H9 (cell line): Measurements from ENCODE around the gene CSHL1. TPM values are rescaled to one million over a fixed set of nuclear protein-coding genes. Genes with fewer than 3 reads are reported as not detected.

Source experiments
- DNase-seq: peaks from one replicate; pipeline ENCODE4 v3.0.0-alpha.2; 2017
- H2AFZ ChIP-seq: one replicate; pipeline ENCODE4 v1.6.1; 2013; ENCODE audit warnings: mild to moderate bottlenecking, low read length, control low read depth, moderate library complexity
- H2AK5ac ChIP-seq: 2 replicates; pipeline ENCODE4 v1.6.1; 2013; ENCODE audit warnings: low read length, control low read depth, mixed read lengths; ENCODE audit not compliant: insufficient read length
- H2BK120ac ChIP-seq: one replicate; pipeline ENCODE4 v1.6.1; 2013; ENCODE audit warnings: low read depth, mild to moderate bottlenecking, low read length, control low read depth, inconsistent platforms; ENCODE audit not compliant: poor library complexity, severe bottlenecking
- H2BK12ac ChIP-seq: 2 replicates; pipeline ENCODE4 v1.6.1; 2013; ENCODE audit warnings: low read length, control low read depth, mixed read lengths, low read depth; ENCODE audit not compliant: insufficient read length
- H2BK15ac ChIP-seq: 2 replicates; pipeline ENCODE4 v1.6.1; 2013; ENCODE audit warnings: low read depth, low read length, control low read depth
- H2BK20ac ChIP-seq: one replicate; pipeline ENCODE4 v1.6.1; 2013; ENCODE audit warnings: low read depth, mild to moderate bottlenecking, low read length, control low read depth, inconsistent platforms; ENCODE audit not compliant: poor library complexity, severe bottlenecking
- H2BK5ac ChIP-seq: 2 replicates; pipeline ENCODE4 v1.6.1; 2013; ENCODE audit warnings: low read length, control low read depth, mixed read lengths; ENCODE audit not compliant: insufficient read length
- H3K14ac ChIP-seq: 2 replicates; pipeline ENCODE4 v1.6.1; 2013; ENCODE audit warnings: low read length, control low read depth; ENCODE audit not compliant: insufficient read depth
- H3K18ac ChIP-seq: 2 replicates; pipeline ENCODE4 v1.6.1; 2013; ENCODE audit warnings: low read depth, mild to moderate bottlenecking, mixed read lengths, low read length, control low read depth; ENCODE audit not compliant: insufficient read length
- H3K23ac ChIP-seq: 2 replicates; pipeline ENCODE4 v1.6.1; 2013; ENCODE audit warnings: low read length, control low read depth, mixed read lengths, low read depth; ENCODE audit not compliant: insufficient read length
- H3K23me2 ChIP-seq: 2 replicates; pipeline ENCODE4 v1.6.1; 2013; ENCODE audit warnings: low read depth, mild to moderate bottlenecking, mixed read lengths, low read length, control low read depth; ENCODE audit not compliant: insufficient read length, poor library complexity, severe bottlenecking
- H3K27ac ChIP-seq: 2 replicates; pipeline ENCODE4 v1.5.1; 2013; ENCODE audit warnings: low read length, control low read depth, mixed read lengths, low read depth; ENCODE audit not compliant: insufficient read length
- H3K27me3 ChIP-seq: 2 replicates; pipeline ENCODE4 v1.6.1; 2013; ENCODE audit warnings: low read length, control low read depth, inconsistent platforms; ENCODE audit not compliant: insufficient read depth
- H3K4ac ChIP-seq: 2 replicates; pipeline ENCODE4 v1.6.1; 2013; ENCODE audit warnings: low read depth, mild to moderate bottlenecking, control low read depth, inconsistent platforms, low read length, moderate library complexity
- H3K4me1 ChIP-seq: 2 replicates; pipeline ENCODE4 v1.6.1; 2013; ENCODE audit warnings: low read length, control low read depth, inconsistent platforms; ENCODE audit not compliant: insufficient read depth
- H3K4me2 ChIP-seq: 2 replicates; pipeline ENCODE4 v1.6.1; 2013; ENCODE audit warnings: low read length, control low read depth, mixed read lengths; ENCODE audit not compliant: insufficient read length, insufficient read depth
- H3K56ac ChIP-seq: 2 replicates; pipeline ENCODE4 v1.6.1; 2013; ENCODE audit warnings: low read depth, mild to moderate bottlenecking, mixed read lengths, low read length, control low read depth; ENCODE audit not compliant: insufficient read length
- H3K79me1 ChIP-seq: 2 replicates; pipeline ENCODE4 v1.6.1; 2013; ENCODE audit warnings: low read depth, mild to moderate bottlenecking, moderate library complexity, low read length, control low read depth, inconsistent platforms; ENCODE audit not compliant: insufficient read depth, poor library complexity, severe bottlenecking
- H3K79me2 ChIP-seq: 2 replicates; pipeline ENCODE4 v1.6.1; 2013; ENCODE audit warnings: low read length, control low read depth, inconsistent platforms; ENCODE audit not compliant: insufficient read depth
- H3K9ac ChIP-seq: 2 replicates; pipeline ENCODE4 v1.6.1; 2013; ENCODE audit warnings: low read length, control low read depth, mixed read lengths; ENCODE audit not compliant: insufficient read length; ENCODE audit errors: extremely low read depth
- H3K9me3 ChIP-seq: one replicate; pipeline ENCODE4 v1.6.1; 2013; ENCODE audit warnings: low read depth, low read length, inconsistent platforms; ENCODE audit not compliant: control insufficient read depth
- H3T11ph ChIP-seq: one replicate; pipeline ENCODE4 v1.6.1; 2013; ENCODE audit warnings: mild to moderate bottlenecking, low read length, control low read depth, inconsistent platforms
- H4K20me1 ChIP-seq: one replicate; pipeline ENCODE4 v1.6.1; 2013; ENCODE audit not compliant: control insufficient read depth, insufficient read length, insufficient read depth
- H4K5ac ChIP-seq: 2 replicates; pipeline ENCODE4 v1.6.1; 2013; ENCODE audit warnings: low read depth, mild to moderate bottlenecking, mixed read lengths, low read length, control low read depth; ENCODE audit not compliant: insufficient read length
- H4K8ac ChIP-seq: replicated peaks from 2 replicates; pipeline ENCODE4 v1.6.1; 2013; ENCODE audit warnings: low read length, control low read depth, mixed read lengths, low read depth; ENCODE audit not compliant: insufficient read length
- H4K91ac ChIP-seq: 2 replicates; pipeline ENCODE4 v1.6.1; 2013; ENCODE audit warnings: low read depth, mild to moderate bottlenecking, moderate library complexity, mixed read lengths, low read length, control low read depth; ENCODE audit not compliant: insufficient read length
- H3K27ac Mint-ChIP-seq, 3 experiments: 2 replicates in 2 of 3; 3 replicates in 1 of 3; pipeline ENCODE4 v1.8.0; 2020 to 2021; ENCODE audit warnings: mixed read lengths in 3 of 3, mild to moderate bottlenecking in 1 of 3, moderate library complexity in 1 of 3
- H3K27me3 Mint-ChIP-seq: 2 replicates; pipeline ENCODE4 v1.8.0; 2021; ENCODE audit warnings: low read depth, mild to moderate bottlenecking, moderate library complexity, mixed read lengths
- H3K36me3 Mint-ChIP-seq, 3 experiments: 2 replicates in 2 of 3; 3 replicates in 1 of 3; pipeline ENCODE4 v1.8.0; 2020 to 2021; ENCODE audit warnings: low read depth in 3 of 3, mixed read lengths in 3 of 3; ENCODE audit not compliant: insufficient read depth in 1 of 3
- H3K4me1 Mint-ChIP-seq, 2 experiments: 2 replicates each; pipeline ENCODE4 v1.8.0; 2020; ENCODE audit warnings: mixed read lengths in 2 of 2
- H3K4me3 Mint-ChIP-seq, 2 experiments: 2 replicates in 1 of 2; 3 replicates in 1 of 2; pipeline ENCODE4 v1.8.0; 2020 to 2021; ENCODE audit warnings: mild to moderate bottlenecking in 2 of 2, mixed read lengths in 2 of 2, moderate library complexity in 1 of 2
- H3K9me3 Mint-ChIP-seq, 2 experiments: 2 replicates in 1 of 2; 3 replicates in 1 of 2; pipeline ENCODE4 v1.8.0; 2020; ENCODE audit warnings: mild to moderate bottlenecking in 2 of 2, mixed read lengths in 2 of 2, moderate library complexity in 1 of 2
- CTCF ChIP-seq: fragments of 200-600 bp; sonication (generic); conservative IDR thresholded peaks from 3 replicates; pipeline ENCODE4 v1.8.0; 2021; ENCODE audit warnings: antibody characterized with exemption, mild to moderate bottlenecking
- WGBS: extraction: QIAGEN DNeasy Blood & Tissue Kit; methylation state at CpG from one replicate; pipeline ENCODE4 v1.1.7; 2013; ENCODE audit warnings: missing lambda C conversion rate, low lambda C conversion rate, mixed read lengths; ENCODE audit not compliant: insufficient read length; ENCODE audit errors: extremely low coverage; 5-methylcytosine and 5-hydroxymethylcytosine counted together
- total RNA-seq: library from RNA; stranded (reverse); gene quantifications from 2 replicates; pipeline ENCODE4 v1.2.1, GENCODE V29; 2021

CSHL1 gene
- total RNA-seq, 1 experiment from 2014 or later = not detected

DNA sequence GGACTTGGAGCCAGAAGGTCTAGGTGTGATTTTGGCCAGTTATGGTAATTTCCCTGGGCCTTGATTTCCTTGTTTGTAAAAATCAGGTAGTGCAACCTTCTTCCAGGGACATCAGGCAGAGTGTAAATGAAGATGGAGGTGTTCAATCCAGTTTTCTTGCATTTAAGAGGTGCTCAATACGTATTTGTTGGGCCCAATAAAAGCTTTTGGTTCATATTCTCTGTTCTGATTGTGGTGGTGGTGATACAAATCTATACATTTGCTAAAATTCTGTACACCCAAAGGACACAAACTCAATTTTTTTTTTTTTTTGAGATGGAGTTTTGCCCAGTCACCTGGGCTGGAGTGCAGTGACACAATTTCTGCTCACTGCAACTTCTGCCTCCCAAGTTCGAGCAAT is 15.1 kb upstream of the CSHL1 start:
- no peaks in the 10 kb centered on the region for H3K79me2 ChIP-seq
- no peak overlapping the region for H3K4ac ChIP-seq
- Mint-ChIP-seq H3K4me1 (peaks cover 6 to 8% of the 10 kb centered on the region in 2 experiments), H3K9me3 (no peaks in the 10 kb centered on the region), H3K27me3 (no peaks in the 10 kb centered on the region; the same call in 1 of the 2 replicates), H3K27ac (no peak overlapping the region), H3K4me3 (no peak overlapping the region), H3K36me3 (no peaks in the 10 kb centered on the region)
- no peak overlapping the region for H3T11ph ChIP-seq
- H3K27me3 ChIP-seq = no peaks in the 10 kb centered on the region
- H4K20me1 ChIP-seq = no peaks in the 10 kb centered on the region
- no peak overlapping the region for H3K14ac ChIP-seq
- no peak overlapping the region for H2BK15ac ChIP-seq
- H3K23ac ChIP-seq = no peak overlapping the region
- no peaks in the 10 kb centered on the region for H3K23me2 ChIP-seq
- no peak overlapping the region for H2BK12ac ChIP-seq
- no peaks in the 10 kb centered on the region for H3K4me1 ChIP-seq
- H3K9ac ChIP-seq = no peak overlapping the region
- H2AK5ac ChIP-seq = no peak overlapping the region
- H2AFZ ChIP-seq = no peak overlapping the region
- H2BK5ac ChIP-seq = no peak overlapping the region
- no peak overlapping the region for H4K91ac ChIP-seq
- H4K5ac ChIP-seq = no peak overlapping the region
- H3K18ac ChIP-seq = no peak overlapping the region
- H3K27ac ChIP-seq = no peak overlapping the region
- no peaks in the 10 kb centered on the region for H3K9me3 ChIP-seq
- no peak overlapping the region for H4K8ac ChIP-seq
- no CpG with 5 or more reads among the region's 2 CpGs for WGBS
- no peak overlapping the region for H2BK20ac ChIP-seq
- TF ChIP-seq CTCF = no peak
- no peak overlapping the region for H3K56ac ChIP-seq
- no peak overlapping the region for H2BK120ac ChIP-seq
- DNase-seq = no peak
- no peaks in the 10 kb centered on the region for H3K79me1 ChIP-seq
- H3K4me2 ChIP-seq = no peak overlapping the region
